CD4-positive, alpha-beta T cell treated with Interleukin-15 for 1 hour (primary cell): ENCODE data around the gene AMBRA1.
"Not testable (repeated sequence)": the region's sequence is repeated elsewhere in the genome, so short reads cannot be mapped to it uniquely, and the experiment has no call there.

Experiments used
- DNase-seq: peaks from one replicate; pipeline ENCODE4 v3.0.0-alpha.2; 2020

The AMBRA1 gene

DNA sequence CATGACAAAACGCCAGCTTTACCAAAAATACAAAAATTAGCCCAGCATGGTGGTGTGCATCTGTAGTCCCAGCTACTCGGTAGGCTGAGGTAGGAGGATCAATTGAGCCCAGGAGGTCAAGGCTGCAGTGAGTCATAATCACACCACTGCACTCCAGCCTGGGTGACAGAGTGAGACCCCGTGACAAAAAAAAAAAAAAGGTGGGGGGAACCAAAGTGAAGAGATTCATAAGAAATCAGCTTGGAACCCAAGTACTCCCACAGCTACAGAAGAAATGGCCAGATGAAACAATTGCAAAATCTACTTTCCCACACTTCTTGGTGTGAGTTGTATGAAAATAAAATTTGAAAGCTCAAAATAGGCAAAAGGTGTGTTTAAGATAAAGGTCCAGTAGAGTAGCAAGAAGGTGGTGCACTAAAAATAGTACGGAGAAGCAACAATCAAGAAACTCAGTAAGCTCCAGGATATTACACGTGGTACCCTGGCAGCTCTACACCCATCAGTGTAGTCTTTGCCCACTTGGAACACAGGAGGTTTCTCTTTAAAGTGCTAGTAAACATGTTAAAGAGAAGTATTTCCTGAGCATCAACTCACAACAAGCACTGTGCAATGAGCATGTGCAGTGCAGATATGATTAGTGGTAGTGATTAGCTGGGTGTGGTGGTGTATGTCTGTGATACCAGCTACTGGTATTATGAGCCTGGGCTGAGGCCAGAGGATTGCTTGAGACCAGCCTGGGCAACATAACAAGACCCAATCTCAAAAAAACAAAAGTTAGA lies 17.9 kb upstream of the AMBRA1 start:
- DNase-seq: no peak

DNA sequence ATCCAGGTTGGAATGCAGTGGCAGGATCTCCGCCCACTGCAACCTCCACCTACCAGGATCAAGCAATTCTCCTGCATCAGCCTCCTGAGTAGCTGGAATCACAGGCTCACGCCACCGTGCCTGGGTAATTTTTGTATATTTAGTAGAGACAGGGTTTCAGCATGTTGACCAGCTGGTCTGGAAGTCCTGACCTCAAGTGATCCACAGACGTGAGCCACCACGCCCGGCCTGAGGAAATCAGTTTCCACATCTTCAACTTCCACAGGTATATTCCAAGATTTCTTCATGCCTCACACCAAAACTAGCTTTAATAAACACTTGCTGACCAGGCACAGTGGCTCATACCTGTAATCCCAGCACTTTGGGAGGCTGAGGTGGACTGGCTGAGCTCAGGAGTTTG lies 15.6 kb upstream of the AMBRA1 start:
- no peak for DNase-seq

GRCh38 chr11:46607516-46607915 lies 13.7 kb upstream of the AMBRA1 start:
- no peak for DNase-seq

GRCh38 chr11:46604796-46605195 lies 11.0 kb upstream of the AMBRA1 start:
- DNase-seq: no peak

- DNase-seq: no peak
Measured at GRCh38 chr11:46603704-46604308, 10.0 kb upstream of the AMBRA1 start.

DNA sequence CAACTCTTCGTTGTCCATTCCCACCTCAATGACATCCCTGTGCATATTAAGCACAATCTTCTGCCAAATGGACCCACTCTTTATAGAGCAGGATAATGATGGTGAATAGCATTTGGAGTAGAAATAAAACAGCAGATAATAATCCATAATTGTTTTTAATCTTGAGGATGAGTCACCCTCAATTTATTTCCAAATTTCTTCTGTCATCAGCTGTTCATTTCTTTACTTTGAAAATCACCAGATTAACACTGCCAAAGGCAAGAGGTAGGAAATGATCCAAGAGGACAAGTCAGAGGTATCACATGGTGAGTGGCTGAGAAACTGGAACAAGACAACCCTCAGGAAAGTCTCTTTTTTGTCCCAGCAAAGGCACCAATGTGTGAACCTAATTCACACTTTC lies 7.3 kb upstream of the AMBRA1 start:
- no peak for DNase-seq

DNA sequence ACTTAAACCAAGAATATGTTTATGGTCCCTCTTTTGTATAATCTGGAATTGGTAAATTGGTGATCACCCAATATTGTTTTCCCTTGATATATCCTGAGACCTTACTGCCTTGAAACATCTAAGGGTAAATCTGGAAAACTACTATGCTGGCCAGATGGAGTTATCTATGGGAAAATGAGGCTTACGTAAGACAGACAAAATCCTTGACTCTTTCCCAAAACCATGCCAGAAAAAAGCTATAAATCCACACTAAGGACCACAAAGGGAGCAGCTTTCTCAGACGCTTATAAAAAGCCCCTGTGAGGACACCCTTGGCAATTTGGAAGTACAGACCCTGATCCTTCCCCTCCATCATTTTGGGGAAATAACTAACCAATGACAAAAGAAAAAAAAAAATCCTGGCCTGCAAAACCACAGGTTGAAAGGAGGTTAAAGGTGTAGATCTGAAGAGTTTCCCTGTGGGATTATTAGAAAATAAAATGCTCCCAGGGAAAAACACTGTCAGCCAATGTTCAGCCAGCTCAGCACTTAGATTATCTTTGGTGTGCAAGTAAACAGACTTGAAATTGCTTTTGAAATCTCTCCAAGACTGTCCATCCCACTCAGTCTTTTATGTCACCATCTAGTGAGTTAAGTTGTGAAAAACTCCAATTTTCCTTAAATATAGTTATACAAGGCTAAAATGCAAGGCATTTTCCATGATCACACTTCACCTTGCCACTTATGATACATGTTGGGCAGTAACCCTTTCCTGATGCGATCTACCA lies 6.6 kb upstream of the AMBRA1 start:
- DNase-seq: no peak

DNA sequence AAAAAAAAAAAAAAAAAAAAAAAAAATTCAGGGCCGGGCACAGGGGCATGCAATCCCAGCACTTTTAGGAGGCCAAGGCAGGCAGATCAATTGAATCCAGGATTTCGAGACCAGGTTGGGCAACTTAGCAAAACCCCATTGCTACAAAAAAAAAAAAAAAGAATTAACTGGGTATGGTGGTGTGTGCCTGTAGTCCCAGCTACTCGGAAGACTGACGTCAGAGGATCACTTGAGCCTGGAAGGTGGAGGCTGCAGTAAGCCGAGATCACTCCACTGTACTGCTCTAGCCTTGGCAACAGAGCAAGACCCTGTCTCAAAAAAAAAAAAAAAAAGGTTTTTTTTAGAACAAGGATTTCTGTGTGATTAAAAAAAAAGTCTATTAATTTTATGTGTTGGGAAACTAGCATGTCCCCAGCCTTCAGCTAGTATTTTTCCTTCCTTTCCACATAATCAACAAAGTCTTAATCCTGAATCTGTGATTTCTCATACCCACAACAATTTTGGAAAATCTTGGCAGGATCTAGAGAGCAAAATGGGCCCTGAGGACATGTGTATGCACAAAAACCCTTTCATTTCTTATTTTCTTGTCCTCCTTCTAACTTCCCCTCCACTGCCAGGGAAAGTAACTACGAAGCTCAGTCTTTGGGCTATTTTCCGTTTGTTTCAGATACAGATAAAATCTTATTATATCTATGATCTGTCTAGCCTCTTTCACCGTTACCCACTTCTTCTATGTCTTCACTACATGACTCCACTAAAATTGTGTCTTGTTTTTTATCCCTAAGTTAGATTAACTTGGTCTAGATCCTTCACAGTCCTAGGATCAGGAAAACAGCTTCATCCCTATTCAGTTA lies 5.7 kb upstream of the AMBRA1 start:
- no peak for DNase-seq

GRCh38 chr11:46597609-46598219 lies 3.9 kb upstream of the AMBRA1 start:
- no peak for DNase-seq

DNA sequence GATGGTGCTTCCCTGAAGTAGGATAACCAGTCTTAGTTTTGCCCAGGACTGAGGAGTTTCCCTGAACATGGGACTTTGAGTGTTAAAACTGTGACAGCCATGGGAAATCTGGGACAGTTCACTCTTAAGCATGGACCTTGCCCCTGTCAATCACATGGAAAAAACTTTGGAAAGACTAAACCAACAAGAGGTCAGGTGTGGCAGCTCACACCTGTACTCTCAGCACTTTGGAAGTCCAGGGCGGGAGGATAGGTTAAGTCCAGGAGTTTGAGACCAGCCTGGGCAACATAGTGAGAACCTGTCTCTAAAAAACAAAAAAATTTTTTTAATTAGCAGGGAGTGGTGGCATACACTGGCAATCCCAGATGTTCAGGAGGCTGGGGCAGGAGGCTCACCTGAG lies 3.3 kb upstream of the AMBRA1 start:
- no peak for DNase-seq

DNA sequence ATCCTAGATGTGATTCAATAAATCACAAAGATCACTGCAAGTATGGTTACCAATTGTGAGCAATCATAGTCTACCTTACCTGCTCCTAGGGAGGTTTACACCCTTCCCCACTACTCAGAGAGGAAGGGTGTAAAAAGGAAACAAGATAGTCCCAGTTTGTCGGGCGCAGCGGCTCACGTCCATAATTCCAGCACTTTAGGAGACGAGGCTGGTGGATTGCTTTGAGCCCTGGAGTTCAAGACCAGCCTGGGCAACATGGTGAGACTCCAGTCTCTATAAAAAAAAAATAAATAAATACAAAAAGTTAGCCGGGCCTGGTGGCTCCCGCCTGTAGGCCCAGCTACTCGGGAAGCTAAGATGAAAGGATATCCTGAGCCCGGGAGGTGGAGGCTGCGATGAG lies 962 bp upstream of the AMBRA1 start:
- no peak for DNase-seq

- no peak for DNase-seq
Measured at GRCh38 chr11:46594374-46594700, 514 bp upstream of the AMBRA1 start.

DNA sequence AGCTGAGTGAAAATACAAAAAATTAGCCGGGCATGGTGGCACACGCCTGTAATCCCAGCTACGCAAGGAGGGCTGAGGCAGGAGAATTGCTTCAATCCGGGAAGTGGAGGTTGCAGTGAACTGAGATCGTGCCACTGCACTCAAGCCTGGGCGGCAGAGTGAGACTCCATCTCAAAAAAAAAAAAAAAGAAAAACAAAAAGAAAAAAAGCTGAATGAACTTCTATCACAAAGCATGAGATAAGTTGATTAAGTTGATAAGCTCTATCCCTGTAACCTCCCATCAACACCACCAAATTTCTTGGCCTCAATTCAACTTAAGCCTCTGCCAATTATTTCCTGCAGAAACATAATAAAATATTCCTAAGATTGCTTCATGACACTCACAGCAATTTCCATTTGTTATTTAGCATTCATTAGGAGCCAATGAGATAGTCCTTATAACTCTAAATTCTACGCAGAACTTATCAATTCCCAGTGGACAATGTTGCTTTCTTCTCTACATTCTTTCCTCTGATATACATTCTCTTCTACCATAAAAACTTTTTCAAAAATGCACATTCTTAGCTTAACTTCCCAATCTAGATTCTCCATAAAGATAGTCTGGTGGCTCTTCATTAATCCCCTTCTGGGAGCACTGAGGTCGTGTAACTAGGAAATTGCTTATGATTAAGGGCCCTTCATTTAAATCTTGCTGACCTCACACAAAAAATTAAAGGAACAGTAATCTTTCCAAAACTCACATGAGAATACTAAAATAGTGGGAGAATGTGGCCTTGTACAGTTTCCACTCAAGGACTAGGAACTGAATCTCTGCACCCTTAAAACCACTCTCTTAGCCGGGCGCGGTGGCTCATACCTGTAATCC lies 2.9 kb downstream of the AMBRA1 start:
- DNase-seq: no peak

GRCh38 chr11:46588915-46589314 lies 4.9 kb downstream of the AMBRA1 start:
- DNase-seq: no peak

DNA sequence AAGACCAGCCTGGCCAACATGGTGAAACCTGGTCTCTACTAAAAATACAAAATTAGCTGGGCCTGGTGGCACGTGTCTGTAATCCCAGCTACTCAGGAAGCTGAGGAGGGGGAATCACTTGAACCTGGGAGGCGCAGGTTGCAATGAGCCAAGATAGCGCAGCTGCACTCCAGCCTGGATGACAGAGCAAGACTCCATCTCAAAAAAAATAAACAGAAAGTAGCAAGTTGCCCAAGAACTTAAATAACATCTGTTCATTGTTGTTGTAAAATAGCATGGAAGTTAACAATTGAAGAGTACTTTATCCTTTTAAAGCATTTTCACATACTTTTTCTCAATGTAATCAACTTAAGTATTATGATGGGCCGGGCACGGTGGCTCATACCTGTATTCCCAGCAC lies 5.7 kb downstream of the AMBRA1 start:
- no peak for DNase-seq

GRCh38 chr11:46583513-46583912 lies 10.3 kb downstream of the AMBRA1 start:
- not testable (repeated sequence) for DNase-seq

DNA sequence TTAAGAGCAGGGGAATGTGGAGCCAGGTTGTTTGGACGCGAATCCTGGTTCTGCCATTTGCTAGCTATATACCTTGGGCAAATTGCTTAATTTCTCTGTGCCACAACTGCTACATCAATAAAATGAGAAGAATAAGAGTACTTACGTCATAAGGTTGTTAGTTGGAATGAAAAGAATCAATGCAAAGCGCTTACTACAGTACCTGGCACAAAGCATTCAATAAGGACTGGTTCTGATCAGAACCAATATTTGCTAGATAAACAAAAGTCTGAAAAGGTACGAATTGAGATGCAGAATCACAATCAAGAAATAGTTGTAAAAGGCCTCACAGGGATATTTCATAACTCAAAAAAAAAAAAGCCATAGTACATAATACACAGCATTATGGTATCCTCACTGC lies 11.2 kb downstream of the AMBRA1 start:
- DNase-seq: no peak

DNA sequence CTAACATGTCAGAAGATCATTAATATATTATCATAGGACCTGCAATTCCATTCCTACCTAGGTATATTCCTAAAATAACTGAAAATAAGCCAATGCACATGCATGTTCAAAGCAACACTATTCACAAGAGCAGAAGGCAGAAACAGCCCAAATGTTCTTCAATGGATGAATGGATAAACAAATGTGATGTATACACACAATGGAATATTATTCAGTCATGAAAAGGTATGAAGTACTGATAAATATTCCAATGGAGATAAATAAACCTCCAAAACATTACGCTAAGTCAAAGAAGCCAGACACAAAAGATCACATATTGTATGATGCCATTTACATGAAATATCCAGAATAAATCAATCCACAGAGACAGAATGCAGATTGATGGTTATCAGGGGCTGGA lies 16.8 kb downstream of the AMBRA1 start:
- no peak for DNase-seq

- DNase-seq: no peak
Measured at GRCh38 chr11:46574656-46575055, 19.2 kb downstream of the AMBRA1 start.

- no peak for DNase-seq
Measured at GRCh38 chr11:46570790-46571398, 22.9 kb downstream of the AMBRA1 start.

- no peak for DNase-seq
Measured at GRCh38 chr11:46565232-46565840, 28.5 kb downstream of the AMBRA1 start.
